Stimulated activated effector memory CD8-positive, alpha-beta T cell treated with anti-CD3 and anti-CD28 coated beads, Interleukin-12 subunit alpha, Interleukin-12 subunit beta, amount 100 ng/mL, for 72 hours (primary cell): ENCODE data around the gene EIF5B.
A peak's percentile ranks its signal among the peaks of the same experiment; 100 is the strongest.
"Not testable (repeated sequence)": the region's sequence is repeated elsewhere in the genome, so short reads cannot be mapped to it uniquely, and the experiment has no call there.

Experiments used
- ATAC-seq: fragments of 150-1000 bp; cut with Tn5 transposase; 2 replicates; pipeline ENCODE4 v1.10.0; 2021
- DNase-seq, 2 donors: peaks; one replicate each; pipeline ENCODE4 v3.0.0; 2021 to 2022; ENCODE audit warnings: low spot score in 2 of 2
- H3K27ac Mint-ChIP-seq: one replicate; pipeline ENCODE4 v1.8.0; 2022; ENCODE audit warnings: mild to moderate bottlenecking, mixed read lengths
- H3K36me3 Mint-ChIP-seq: one replicate; pipeline ENCODE4 v1.8.0; 2022; ENCODE audit warnings: mild to moderate bottlenecking, mixed read lengths
- H3K4me1 Mint-ChIP-seq: one replicate; pipeline ENCODE4 v1.8.0; 2022; ENCODE audit warnings: mixed read lengths
- H3K4me3 Mint-ChIP-seq: one replicate; pipeline ENCODE4 v1.8.0; 2022; ENCODE audit warnings: mild to moderate bottlenecking, mixed read lengths
- H3K9me3 Mint-ChIP-seq: one replicate; pipeline ENCODE4 v1.8.0; 2022; ENCODE audit warnings: mixed read lengths

The EIF5B gene

DNA sequence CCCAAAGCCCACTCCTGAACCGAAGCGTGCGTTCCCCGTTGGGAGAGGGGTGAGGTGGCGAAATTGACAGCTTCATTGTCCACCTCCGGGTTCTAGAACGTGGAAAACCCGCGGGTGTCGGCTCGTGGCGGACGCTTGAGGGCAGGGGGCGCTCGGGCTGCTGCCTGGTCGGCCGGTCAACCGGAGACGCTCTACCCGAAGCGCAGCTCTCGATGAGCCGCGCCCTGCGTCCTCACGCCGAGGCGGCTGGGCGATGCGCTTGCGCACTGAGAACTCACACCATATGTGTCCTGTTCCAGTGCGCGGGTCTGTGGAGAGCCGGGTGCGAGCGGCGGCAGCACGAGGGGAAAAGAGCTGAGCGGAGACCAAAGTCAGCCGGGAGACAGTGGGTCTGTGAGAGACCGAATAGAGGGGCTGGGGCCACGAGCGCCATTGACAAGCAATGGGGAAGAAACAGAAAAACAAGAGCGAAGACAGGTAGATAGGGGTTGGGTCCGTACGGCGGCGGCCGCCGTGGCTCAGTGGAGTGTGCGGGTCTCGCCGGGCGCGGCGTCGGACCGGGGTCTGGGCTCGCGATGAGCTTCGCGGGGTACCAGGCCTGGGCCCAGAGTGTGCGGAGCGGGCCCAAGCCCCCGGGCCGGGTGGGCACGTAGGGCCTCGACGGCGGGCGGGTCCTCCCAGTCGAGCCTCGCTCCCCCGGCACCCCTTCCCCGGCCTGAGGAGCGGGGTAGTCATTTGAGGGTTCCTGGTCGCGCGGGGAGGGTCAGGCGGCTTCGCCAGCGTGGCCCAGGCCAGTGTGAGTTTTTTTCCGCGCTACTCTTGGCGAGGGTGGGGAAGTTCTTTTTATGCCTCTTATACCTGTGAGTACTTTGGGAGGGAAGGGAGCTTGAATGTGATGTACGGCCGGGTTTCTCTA lies at the start of gene EIF5B:
Gene EIF5B, plus strand, starts transcription at position 277 of the 916 bp plus-strand sequence. Its CDS starts 166 bp downstream, at position 443.
- H3K27ac Mint-ChIP-seq = no peak within 1 kb of the TSS
- peaks cover 32% of the 10 kb centered on the region for H3K4me1 Mint-ChIP-seq
- peak; percentile 87 for ATAC-seq

DNA sequence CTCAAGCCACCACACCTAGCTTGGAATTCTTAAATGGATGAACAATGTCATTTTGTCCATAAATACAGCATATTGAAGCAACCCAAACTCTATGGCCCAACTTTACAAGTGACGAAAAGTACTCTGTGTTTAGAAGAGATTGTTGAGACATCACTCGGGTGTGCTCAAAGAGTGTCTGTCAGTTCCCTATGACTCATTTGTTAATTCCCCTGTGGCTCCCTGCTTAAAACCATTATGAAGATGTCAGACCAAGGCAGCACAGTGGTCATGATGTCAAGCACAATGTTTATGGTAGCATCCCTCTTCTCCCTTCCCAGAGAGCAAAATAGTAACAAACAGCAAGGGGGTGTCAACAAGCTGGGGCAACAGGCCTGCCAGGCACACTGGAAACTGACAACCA lies 39.2 kb upstream of the EIF5B start:
- Mint-ChIP-seq H3K4me3 (no peak overlapping the region), H3K36me3 (no peaks in the 10 kb centered on the region), H3K4me1 (no peaks in the 10 kb centered on the region), H3K27ac (no peak overlapping the region), H3K9me3 (no peaks in the 10 kb centered on the region)
- DNase-seq (no peak), ATAC-seq (peak; percentile 59)

More for the DNA sequence above, at the start of gene EIF5B:
- DNase-seq = peak; percentile 92 to 95
- peaks cover 25% of the 10 kb centered on the region for H3K36me3 Mint-ChIP-seq
- H3K9me3 Mint-ChIP-seq = no peaks in the 10 kb centered on the region
- H3K4me3 Mint-ChIP-seq = no peak within 1 kb of the TSS

DNA sequence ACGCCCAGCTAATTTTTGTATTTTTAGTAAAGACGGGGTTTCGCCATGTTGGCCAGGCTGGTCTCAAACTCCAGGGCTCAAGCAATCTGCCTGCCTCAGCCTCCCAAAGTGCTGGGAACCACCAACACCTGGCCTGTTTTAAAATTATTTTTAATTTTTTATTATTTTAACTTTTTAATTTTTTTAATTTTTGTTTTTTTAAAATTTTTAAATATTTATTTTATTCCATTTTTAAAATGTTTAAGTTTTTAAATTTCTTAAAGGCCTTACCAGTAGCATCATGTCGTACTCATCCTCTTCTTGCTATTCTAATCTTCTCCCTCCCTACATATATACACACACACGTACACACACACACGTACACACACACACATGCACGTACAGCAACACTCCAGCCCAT lies 37.6 kb upstream of the EIF5B start:
- Mint-ChIP-seq H3K27ac (no peak overlapping the region), H3K36me3 (no peaks in the 10 kb centered on the region), H3K4me3 (no peak overlapping the region), H3K4me1 (no peaks in the 10 kb centered on the region), H3K9me3 (no peaks in the 10 kb centered on the region)
- DNase-seq = no peak
- no peak for ATAC-seq

DNA sequence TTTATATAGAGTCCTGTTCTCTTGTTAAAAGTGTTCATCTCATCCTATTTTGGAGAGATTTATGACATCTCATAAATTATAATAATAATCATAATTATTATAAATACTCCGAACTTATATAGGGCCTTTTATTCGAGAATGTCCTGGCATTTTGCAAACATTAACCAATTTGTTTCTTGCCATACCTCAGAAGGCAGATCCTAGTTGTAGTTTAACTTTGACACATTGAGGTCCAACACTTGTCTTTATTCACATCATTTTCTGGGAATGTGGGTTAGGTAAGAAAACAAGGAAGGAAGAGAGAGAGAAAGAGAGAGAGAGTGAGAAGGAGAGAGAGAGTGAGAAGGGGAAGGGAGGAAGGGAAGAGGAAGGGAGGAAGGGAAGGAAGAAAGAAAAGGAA lies 36.1 kb upstream of the EIF5B start, which contains the start of gene LYG1:
Gene LYG1, minus strand, starts transcription at position 101 of the 400 bp plus-strand sequence. CDS start 5,527 bp downstream, outside the sequence.
- H3K4me1 Mint-ChIP-seq, H3K9me3 Mint-ChIP-seq, ATAC-seq, DNase-seq, H3K36me3 Mint-ChIP-seq, H3K27ac Mint-ChIP-seq, H3K4me3 Mint-ChIP-seq: not testable (repeated sequence)

- H3K36me3 Mint-ChIP-seq = peaks cover 55% of the 10 kb centered on the region
- H3K4me3 Mint-ChIP-seq = no peak overlapping the region
- no peaks in the 10 kb centered on the region for H3K4me1 Mint-ChIP-seq
- ATAC-seq (no peak), DNase-seq (no peak)
- no peaks in the 10 kb centered on the region for H3K9me3 Mint-ChIP-seq
- no peak overlapping the region for H3K27ac Mint-ChIP-seq
Observed at GRCh38 chr2:99317161-99317872, 19.9 kb upstream of the EIF5B start.

DNA sequence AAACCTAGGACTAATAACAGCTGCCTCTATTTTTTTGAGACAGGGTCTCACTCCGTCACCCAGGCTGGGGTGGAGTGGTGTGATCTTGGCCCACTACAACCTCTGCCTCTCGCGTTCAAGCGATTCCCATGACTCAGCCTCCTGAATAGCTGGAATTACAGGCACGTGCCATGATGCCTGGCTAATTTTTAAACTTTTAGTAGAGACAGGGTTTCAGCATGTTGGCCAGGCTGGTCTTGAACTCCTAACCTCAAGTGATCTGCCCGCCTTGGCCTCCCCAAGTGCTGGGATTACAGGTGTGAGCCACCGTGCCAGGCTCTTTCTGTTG lies 19.4 kb upstream of the EIF5B start:
- not testable (repeated sequence) for H3K4me1 Mint-ChIP-seq, H3K27ac Mint-ChIP-seq, ATAC-seq, H3K9me3 Mint-ChIP-seq, DNase-seq, H3K4me3 Mint-ChIP-seq
- peaks cover 60% of the 10 kb centered on the region for H3K36me3 Mint-ChIP-seq

DNA sequence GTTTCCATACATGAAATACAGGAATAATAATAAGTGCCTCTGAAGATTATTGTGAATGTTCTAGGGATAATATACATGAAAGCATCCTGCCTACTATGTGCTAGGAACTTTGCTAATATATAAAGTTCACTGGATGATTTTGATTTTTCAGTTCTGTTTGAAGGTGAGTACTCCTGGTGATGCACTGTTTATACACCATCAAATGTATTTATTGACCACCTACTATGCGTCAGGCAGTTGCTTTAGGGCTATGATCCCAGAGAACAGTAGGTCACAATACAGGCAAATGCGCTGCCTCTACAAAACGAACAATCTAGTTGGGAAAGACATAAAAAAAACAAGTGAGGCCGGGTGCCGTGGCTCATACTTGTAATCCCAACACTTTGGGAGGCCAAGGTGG lies 11.8 kb upstream of the EIF5B start:
- Mint-ChIP-seq H3K4me1 (peaks cover 3% of the 10 kb centered on the region), H3K9me3 (no peaks in the 10 kb centered on the region), H3K4me3 (no peak overlapping the region), H3K36me3 (peaks cover 100% of the 10 kb centered on the region), H3K27ac (no peak overlapping the region)
- DNase-seq (peak in 1 of 2 donors; percentile 25), ATAC-seq (no peak)

- peak; percentile 94 to 99 for DNase-seq
- peak; percentile 89 for ATAC-seq
- Mint-ChIP-seq H3K9me3 (no peaks in the 10 kb centered on the region), H3K36me3 (peaks cover 32% of the 10 kb centered on the region), H3K27ac (no peak within 1 kb of the TSS), H3K4me1 (peaks cover 21% of the 10 kb centered on the region), H3K4me3 (no peak within 1 kb of the TSS)
Observed at GRCh38 chr2:99335911-99336803, 1.0 kb upstream of the EIF5B start, which contains the start of gene TXNDC9. TSS of gene TXNDC9 (minus strand) at chr2:99336333. CDS start at chr2:99333210, 3,123 bp downstream.

GRCh38 chr2:99336804-99337112 lies 431 bp upstream of the EIF5B start:
- no peak overlapping the region for H3K4me3 Mint-ChIP-seq
- H3K36me3 Mint-ChIP-seq = peaks cover 26% of the 10 kb centered on the region
- H3K9me3 Mint-ChIP-seq = no peaks in the 10 kb centered on the region
- H3K4me1 Mint-ChIP-seq = peaks cover 27% of the 10 kb centered on the region
- ATAC-seq = peak; percentile 6
- DNase-seq = no peak
- H3K27ac Mint-ChIP-seq = no peak overlapping the region

DNA sequence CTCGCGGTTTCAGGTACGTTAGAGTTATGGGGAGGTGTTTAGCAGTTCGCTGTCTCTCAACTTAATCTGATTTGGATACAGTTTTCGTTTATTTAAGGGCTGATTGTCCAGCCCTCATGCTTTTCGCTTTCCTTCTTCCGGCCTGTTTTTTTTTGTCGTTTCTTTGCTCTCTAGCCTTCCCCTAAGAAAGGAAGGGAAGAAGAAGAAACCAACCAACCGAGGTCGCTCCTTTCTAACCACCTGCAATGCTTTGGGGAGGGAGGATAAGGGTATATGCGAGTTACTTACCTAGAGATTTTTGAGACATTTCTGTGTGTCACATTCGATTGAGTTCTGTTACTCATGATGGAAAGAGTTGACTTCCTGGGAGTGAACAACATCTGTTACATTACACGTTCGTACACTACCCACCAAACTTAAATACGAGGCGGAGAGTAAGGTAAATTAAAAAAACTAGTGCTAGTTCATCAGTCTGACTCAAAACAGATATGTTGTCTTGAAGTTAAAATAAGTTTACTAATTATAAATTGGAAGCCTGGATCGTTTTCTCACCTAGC lies 918 bp downstream of the EIF5B start:
- ATAC-seq = no peak
- H3K36me3 Mint-ChIP-seq = peaks cover 25% of the 10 kb centered on the region
- H3K4me1 Mint-ChIP-seq = peaks cover 39% of the 10 kb centered on the region
- no peak overlapping the region for H3K4me3 Mint-ChIP-seq
- no peak overlapping the region for H3K27ac Mint-ChIP-seq
- H3K9me3 Mint-ChIP-seq = no peaks in the 10 kb centered on the region
- DNase-seq = no peak

DNA sequence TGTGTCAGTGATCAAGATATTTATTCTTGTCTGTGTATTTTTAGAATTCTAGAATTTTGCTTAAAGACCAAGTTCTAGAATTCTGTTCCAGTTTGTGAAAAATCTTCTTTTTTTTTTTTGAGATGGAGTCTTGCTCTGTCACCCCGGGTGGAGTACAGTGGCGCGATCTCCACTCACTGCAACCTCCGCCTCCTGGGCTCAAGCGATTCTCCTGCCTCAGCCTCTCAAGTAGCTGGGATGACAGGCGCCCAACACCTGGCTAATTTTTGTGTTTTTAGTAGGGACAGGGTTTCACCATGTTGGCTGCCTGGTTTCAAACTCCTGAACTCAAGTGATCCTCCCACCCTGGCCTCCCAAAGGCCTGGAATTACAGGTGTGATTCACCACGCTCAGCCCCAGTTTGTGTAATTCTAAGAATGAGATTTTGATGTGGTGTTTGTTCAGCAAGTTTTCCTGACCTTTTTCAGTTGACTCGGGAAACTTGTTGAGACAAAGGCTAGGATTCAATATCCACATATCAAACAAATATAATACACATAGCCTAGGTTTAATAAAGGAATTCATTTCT lies 3.6 kb downstream of the EIF5B start:
- Mint-ChIP-seq H3K27ac (no peak overlapping the region), H3K4me3 (no peak overlapping the region), H3K4me1 (peaks cover 51% of the 10 kb centered on the region), H3K9me3 (no peaks in the 10 kb centered on the region), H3K36me3 (peaks cover 25% of the 10 kb centered on the region)
- DNase-seq (no peak), ATAC-seq (no peak)

DNA sequence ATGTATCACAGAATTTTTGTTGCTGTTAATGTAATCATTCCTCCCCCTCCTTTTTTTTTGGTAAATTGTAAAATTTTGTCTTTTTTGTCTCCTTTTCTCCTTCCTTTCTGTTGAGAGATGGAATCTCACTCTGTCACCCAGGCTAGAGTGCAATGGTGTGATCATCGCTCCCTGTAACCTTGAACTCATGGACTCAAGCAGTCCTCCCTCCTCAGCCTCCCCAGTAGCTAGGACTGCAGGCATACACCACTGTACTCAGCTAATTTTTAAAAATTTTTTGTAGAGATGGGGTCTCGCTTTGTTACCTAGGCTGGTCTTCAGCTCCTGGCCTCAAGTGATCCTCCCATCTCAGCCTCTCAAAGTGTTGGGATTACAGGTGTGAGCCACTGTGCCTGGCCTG lies 5.3 kb downstream of the EIF5B start:
- Mint-ChIP-seq H3K36me3 (peaks cover 25% of the 10 kb centered on the region), H3K9me3 (no peaks in the 10 kb centered on the region), H3K4me3 (no peak overlapping the region), H3K4me1 (peaks cover 60% of the 10 kb centered on the region), H3K27ac (peak overlapping the region; percentile 42)
- DNase-seq (no peak), ATAC-seq (no peak)

DNA sequence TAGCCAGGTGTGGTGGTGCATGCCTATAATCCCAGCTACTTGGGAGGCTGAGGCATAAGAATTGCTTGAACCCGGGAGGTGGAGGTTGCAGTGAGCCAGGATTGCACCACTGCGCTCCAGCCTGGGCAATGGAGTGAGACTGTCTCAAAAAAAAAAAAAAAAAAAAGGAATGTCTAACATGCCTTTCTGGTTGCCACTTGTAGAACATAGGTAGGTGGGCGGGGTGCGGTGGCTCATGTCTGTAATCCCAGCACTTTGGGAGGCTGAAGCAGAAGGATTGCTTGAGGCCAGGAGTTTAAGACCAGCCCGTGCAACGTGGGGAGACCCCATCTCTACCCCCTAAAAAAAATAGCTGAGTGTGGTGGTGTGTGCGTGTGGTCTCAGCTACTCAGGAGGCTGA lies 8.3 kb downstream of the EIF5B start:
- not testable (repeated sequence) for H3K9me3 Mint-ChIP-seq, H3K27ac Mint-ChIP-seq, DNase-seq, H3K4me3 Mint-ChIP-seq, ATAC-seq
- Mint-ChIP-seq H3K4me1 (peaks cover 74% of the 10 kb centered on the region), H3K36me3 (peaks cover 24% of the 10 kb centered on the region)

GRCh38 chr2:99346218-99346617 lies 9.0 kb downstream of the EIF5B start:
- H3K4me1 Mint-ChIP-seq = peaks cover 77% of the 10 kb centered on the region
- no peaks in the 10 kb centered on the region for H3K9me3 Mint-ChIP-seq
- H3K4me3 Mint-ChIP-seq = no peak overlapping the region
- peaks cover 24% of the 10 kb centered on the region for H3K36me3 Mint-ChIP-seq
- DNase-seq (no peak), ATAC-seq (no peak)
- no peak overlapping the region for H3K27ac Mint-ChIP-seq
